Small intestine (tissue), 7 donors: ENCODE measurements around the gene MARCHF7. TPM values are rescaled to one million over a fixed set of nuclear protein-coding genes. Genes with fewer than 3 reads are reported as not detected.
A peak's percentile ranks its signal among the peaks of the same experiment; 100 is the strongest.
"Not testable (repeated sequence)": the region's sequence is repeated elsewhere in the genome, so short reads cannot be mapped to it uniquely, and the experiment has no call there.

Experiments used
- DNase-seq, 2 donors: peaks; one replicate each; pipeline versions ENCODE4 v3.0.0 to v3.0.0-alpha.2; 2013
- FAIRE-seq: peaks from 2 replicates; lab custom pipeline; 2012; peaks lifted over from hg19 to GRCh38; lab: Jason Lieb, UNC
- H3K27ac ChIP-seq, 3 donors: one replicate each; pipeline ENCODE4 v1.5.1; 2013; ENCODE audit warnings: low read length in 2 of 3, mild to moderate bottlenecking in 2 of 3, control low read depth in 1 of 3, inconsistent platforms in 1 of 3, low read depth in 1 of 3, moderate library complexity in 1 of 3
- H3K27me3 ChIP-seq, 3 donors: one replicate each; pipeline ENCODE4 v1.6.1; 2013; ENCODE audit warnings: low read length in 3 of 3, inconsistent platforms in 1 of 3; ENCODE audit not compliant: control insufficient read depth in 3 of 3, insufficient read depth in 3 of 3
- H3K36me3 ChIP-seq, 3 donors: one replicate each; pipeline ENCODE4 v1.6.1; 2013; ENCODE audit warnings: low read length in 3 of 3, inconsistent platforms in 1 of 3, low read depth in 1 of 3, mild to moderate bottlenecking in 1 of 3, moderate library complexity in 1 of 3; ENCODE audit not compliant: control insufficient read depth in 3 of 3, insufficient read depth in 2 of 3
- H3K4me1 ChIP-seq, 3 donors: one replicate each; pipeline ENCODE4 v1.6.1; 2013; ENCODE audit warnings: low read length in 2 of 3, inconsistent platforms in 1 of 3, low read depth in 1 of 3, mild to moderate bottlenecking in 1 of 3, moderate library complexity in 1 of 3; ENCODE audit not compliant: control insufficient read depth in 3 of 3, insufficient read depth in 2 of 3
- H3K4me3 ChIP-seq, 3 donors: one replicate each; pipeline ENCODE4 v1.5.1; 2013; ENCODE audit warnings: low read length in 3 of 3, control low read depth in 1 of 3, inconsistent platforms in 1 of 3, low read depth in 1 of 3, mild to moderate bottlenecking in 1 of 3, moderate library complexity in 1 of 3
- H3K9me3 ChIP-seq, 2 donors: one replicate each; pipeline ENCODE4 v1.6.1; 2013; ENCODE audit warnings: low read depth in 1 of 2, low read length in 1 of 2; ENCODE audit not compliant: control insufficient read depth in 2 of 2, insufficient read depth in 1 of 2
- WGBS, 3 donors: extraction: QIAGEN DNeasy Blood & Tissue Kit; methylation state at CpG; one replicate each; pipeline ENCODE4 v1.1.7; 2013; 5-methylcytosine and 5-hydroxymethylcytosine counted together
- polyA plus RNA-seq, 4 donors: library from polyadenylated mRNA; stranded (reverse) in 3 of 4; unstranded in 1 of 4; fragments of 200-250 nt in 3 of 4; fragments of 120-200 nt in 1 of 4; gene quantifications; one replicate each; pipeline versions ENCODE4 v1.2.1 to v1.2.3, GENCODE V29; 2013
- donor health status: healthy with polysubstance abuse.
- donor health status: control.
- donor health status: control.
- donor health status: Bipolar disorder and iron deficiency.
- donor health status: healthy.

MARCHF7 gene
- polyA plus RNA-seq, 4 donors: 17.9 to 67.2 (median 26.9) TPM

DNA sequence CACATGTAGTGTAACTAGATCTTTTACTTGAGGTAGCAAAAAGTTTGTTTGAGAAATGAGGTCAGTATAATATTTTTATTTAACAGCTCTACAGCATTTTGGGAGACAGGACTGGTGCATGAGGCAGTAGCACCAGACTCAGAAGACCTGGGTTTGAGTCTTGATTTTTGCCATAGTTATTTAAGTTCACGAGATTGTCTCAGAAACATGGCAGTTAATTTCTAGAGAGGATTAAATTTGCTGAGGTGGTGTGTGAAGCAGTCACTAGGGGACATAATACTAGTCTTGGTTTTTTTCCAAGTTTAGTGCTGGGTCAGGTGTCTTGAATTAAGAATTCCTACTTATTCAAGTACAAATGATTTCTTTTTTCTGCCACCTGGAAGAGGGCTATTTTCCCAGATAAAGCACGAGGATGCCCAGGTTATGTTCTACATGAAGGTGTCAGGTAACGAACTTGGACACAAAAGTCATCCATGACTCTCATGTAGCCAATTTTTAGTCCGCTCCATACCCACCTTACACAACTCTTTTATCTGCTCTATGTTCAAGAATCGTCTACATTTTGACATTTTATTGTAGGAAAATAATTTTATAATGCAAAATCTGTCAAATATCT lies 1.4 kb downstream of the MARCHF7 start:
- DNase-seq: peak; percentile 8 to 34
- Histone ChIP-seq H3K27ac (peak overlapping the region in 1 of 3 donors; percentile 27), H3K4me3 (peak overlapping the region in 2 of 3 donors; percentile 93 to 99), H3K36me3 (peaks cover 0 to 16% (median 10%) of the 10 kb centered on the region in 3 donors), H3K9me3 (no peaks in the 10 kb centered on the region), H3K4me1 (peaks cover 5 to 16% (median 7%) of the 10 kb centered on the region in 3 donors), H3K27me3 (no peaks in the 10 kb centered on the region)
- no peak for FAIRE-seq
- whole genome bisulfite sequencing, 3 donors: 23 to 36% (median 27%) methylated on average over 5 of the region's 5 CpGs

DNA sequence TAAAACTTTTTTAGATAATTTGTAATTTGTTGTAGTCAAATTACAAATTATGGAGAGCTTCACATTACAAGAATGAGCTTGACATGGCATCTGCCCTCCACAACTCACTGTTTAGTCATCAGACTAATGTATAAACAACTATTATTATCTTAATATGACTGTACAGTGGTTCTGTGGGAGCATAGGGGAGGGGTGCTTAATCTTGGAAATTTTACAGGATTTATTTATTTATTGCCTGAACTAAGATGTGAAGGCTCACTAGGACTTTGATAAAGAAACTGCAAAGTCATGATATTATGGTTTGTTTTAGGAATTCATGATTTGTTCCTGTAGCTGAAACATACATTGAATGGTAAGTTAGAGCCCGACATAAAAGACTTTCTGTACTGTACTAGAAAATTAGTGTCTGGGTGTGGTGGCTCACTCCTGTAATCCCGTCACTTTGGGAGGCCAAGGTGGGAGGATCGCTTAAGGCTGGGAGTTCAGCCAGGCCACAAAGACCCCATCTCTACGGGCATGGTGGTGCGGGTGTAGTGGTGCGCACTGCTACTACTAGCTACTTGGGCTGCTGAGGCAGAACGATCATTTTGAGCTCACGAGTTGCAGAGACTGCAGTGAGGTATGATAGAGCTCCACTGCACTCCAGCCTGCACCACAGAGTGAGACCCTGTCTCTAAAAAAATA lies 2.1 kb downstream of the MARCHF7 start:
- 60 to 68% (median 62%) methylated on average over 8 of the region's 8 CpGs for WGBS, 3 donors
- FAIRE-seq: no peak

DNA sequence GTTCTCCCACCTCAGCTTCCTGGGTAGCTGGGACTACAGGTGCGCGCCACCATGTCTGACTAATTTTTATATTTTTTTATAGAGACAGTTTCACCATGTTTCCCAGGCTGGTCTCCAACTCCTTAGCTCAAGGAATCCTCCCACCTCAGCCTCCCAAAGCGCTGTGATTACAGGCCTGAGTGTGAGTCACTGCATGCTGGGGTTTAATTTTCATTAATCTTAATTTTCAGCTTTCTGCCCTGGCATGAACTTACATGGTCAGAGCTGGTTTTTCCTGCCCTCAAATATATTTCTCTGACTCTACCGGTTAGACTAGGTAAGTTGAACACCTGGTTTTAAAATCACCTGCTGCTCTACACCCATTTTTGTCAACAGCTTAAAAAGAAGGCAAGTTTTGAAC lies 3.1 kb downstream of the MARCHF7 start:
- no peak overlapping the region for H3K4me3 ChIP-seq
- WGBS, 3 donors: 76 to 87% (median 80%) methylated on average over 4 of the region's 4 CpGs

More for the DNA sequence above, 2.1 kb downstream of the MARCHF7 start:
- Histone ChIP-seq H3K9me3 (no peaks in the 10 kb centered on the region), H3K4me3 (peak overlapping the region in 1 of 3 donors; percentile 99), H3K36me3 (peaks cover 0 to 22% (median 10%) of the 10 kb centered on the region in 3 donors), H3K4me1 (peaks cover 5 to 16% (median 7%) of the 10 kb centered on the region in 3 donors), H3K27ac (peak overlapping the region in 1 of 3 donors; percentile 8), H3K27me3 (no peaks in the 10 kb centered on the region)
- DNase-seq: peak; percentile 12 to 30

DNA sequence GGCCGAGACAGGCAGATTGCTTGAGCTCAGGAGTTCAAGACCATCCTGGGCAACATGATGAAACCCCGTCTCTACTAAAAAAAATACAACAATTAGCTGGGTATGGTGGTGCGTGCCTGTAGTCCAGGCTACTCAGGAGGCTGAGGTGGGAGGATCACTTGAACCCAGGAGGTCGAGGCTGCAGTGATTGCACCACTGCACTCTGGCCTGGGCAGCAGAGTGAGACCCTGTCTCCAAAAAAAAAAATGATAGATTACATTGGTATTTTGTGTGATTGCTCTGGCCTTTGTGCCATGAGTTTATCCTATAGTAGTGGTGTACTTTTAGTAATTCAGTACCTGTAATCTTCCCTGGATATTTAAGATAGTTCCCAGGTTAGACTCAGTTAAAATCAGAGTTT lies 4.1 kb downstream of the MARCHF7 start:
- 92 to 96% (median 95%) methylated on average over 4 of the region's 4 CpGs for WGBS, 3 donors
- peaks cover 3 to 16% (median 7%) of the 10 kb centered on the region in 3 donors for H3K4me1 ChIP-seq
- H3K27ac ChIP-seq, H3K9me3 ChIP-seq, H3K4me3 ChIP-seq, FAIRE-seq, DNase-seq, H3K27me3 ChIP-seq: not testable (repeated sequence)
- peaks cover 0 to 30% (median 10%) of the 10 kb centered on the region in 3 donors for H3K36me3 ChIP-seq

More for the DNA sequence above, 3.1 kb downstream of the MARCHF7 start:
- Histone ChIP-seq H3K27me3 (no peaks in the 10 kb centered on the region), H3K4me1 (peaks cover 5 to 16% (median 7%) of the 10 kb centered on the region in 3 donors), H3K27ac (no peak overlapping the region), H3K36me3 (peaks cover 0 to 26% (median 10%) of the 10 kb centered on the region in 3 donors), H3K9me3 (no peaks in the 10 kb centered on the region)
- no peak for DNase-seq
- no peak for FAIRE-seq

DNA sequence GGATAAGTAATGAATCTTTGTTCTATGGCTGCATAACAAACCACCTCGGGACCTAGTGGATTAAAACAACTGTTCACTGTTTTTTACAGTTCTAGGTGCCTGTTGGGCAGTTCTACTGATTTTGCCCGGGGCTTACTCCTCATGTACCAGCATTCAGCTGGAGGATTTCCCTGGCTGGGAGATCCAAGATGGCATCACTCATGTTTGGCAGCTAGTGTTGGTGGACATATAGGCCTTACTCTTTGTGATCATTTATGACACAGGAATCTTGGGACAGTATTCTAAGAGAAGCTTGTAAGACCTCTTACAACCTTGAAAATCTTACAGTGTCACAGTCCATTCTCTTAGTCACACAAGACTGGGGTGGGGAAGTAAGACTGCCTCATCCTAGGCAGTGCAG lies 4.6 kb downstream of the MARCHF7 start:
- H3K4me1 ChIP-seq: peaks cover 3 to 16% (median 7%) of the 10 kb centered on the region in 3 donors
- H3K27ac ChIP-seq: no peak overlapping the region
- FAIRE-seq: no peak
- no peaks in the 10 kb centered on the region for H3K9me3 ChIP-seq
- no peaks in the 10 kb centered on the region for H3K27me3 ChIP-seq
- H3K36me3 ChIP-seq: peaks cover 0 to 30% (median 10%) of the 10 kb centered on the region in 3 donors
- H3K4me3 ChIP-seq: no peak overlapping the region
- DNase-seq: peak in 1 of 2 donors; percentile 10
- WGBS, 3 donors: 91 to 92% (median 92%) methylated on average over 2 of the region's 2 CpGs

DNA sequence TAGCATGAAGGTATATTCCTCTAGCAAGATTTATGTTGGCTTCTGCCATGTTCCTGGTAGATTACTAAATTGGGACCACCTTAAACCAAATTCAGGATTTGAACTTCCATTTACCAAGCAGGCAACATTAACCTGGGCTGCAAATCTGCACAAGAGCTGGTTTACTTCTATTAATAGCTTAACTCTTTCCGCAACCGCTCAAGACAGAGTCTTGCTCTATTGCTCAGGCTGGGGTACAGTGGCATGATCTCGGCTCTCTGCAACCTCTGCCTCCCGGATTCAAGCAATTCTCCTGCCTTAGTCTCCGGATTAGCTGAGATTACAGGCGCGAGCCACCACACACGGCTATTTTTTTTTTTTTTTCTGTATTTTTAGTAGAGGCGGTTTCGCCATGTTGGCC lies 8.4 kb downstream of the MARCHF7 start:
- Histone ChIP-seq H3K4me3 (no peak overlapping the region), H3K27me3 (no peaks in the 10 kb centered on the region), H3K36me3 (peaks cover 4 to 26% (median 6%) of the 10 kb centered on the region in 3 donors), H3K9me3 (no peaks in the 10 kb centered on the region), H3K27ac (no peak overlapping the region), H3K4me1 (peaks cover 0 to 7% (median 0%) of the 10 kb centered on the region in 3 donors)
- FAIRE-seq (no peak), DNase-seq (no peak)
- 90 to 95% (median 94%) methylated on average over 10 of the region's 10 CpGs for WGBS, 3 donors

DNA sequence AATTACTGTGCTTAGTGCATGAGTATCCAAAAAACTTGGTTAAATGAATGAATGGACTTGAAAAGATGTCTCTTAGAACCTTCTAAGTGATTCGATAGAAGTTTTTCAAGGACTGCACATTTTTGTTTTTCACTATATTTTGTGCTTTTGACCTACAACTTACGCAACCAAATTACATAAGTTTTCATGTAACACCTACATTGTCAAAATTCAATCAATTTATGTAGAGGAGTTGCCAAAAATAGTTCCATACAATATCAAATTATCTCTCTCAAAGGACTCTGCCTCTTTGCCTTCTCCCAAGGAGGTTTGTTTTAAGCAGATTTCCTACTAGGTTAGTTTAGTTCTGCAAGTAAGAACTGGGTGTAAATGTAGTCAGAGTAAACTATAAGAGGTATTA lies 10.3 kb downstream of the MARCHF7 start:
- DNase-seq (no peak), FAIRE-seq (no peak)
- H3K27me3 ChIP-seq: no peaks in the 10 kb centered on the region
- H3K9me3 ChIP-seq: no peaks in the 10 kb centered on the region
- WGBS, 3 donors: 93 to 97% (median 94%) methylated on average over 2 of the region's 2 CpGs
- H3K27ac ChIP-seq: no peak overlapping the region
- H3K36me3 ChIP-seq: peaks cover 2 to 22% (median 4%) of the 10 kb centered on the region in 3 donors
- no peak overlapping the region for H3K4me3 ChIP-seq
- peaks cover 0 to 2% (median 0%) of the 10 kb centered on the region in 3 donors for H3K4me1 ChIP-seq

DNA sequence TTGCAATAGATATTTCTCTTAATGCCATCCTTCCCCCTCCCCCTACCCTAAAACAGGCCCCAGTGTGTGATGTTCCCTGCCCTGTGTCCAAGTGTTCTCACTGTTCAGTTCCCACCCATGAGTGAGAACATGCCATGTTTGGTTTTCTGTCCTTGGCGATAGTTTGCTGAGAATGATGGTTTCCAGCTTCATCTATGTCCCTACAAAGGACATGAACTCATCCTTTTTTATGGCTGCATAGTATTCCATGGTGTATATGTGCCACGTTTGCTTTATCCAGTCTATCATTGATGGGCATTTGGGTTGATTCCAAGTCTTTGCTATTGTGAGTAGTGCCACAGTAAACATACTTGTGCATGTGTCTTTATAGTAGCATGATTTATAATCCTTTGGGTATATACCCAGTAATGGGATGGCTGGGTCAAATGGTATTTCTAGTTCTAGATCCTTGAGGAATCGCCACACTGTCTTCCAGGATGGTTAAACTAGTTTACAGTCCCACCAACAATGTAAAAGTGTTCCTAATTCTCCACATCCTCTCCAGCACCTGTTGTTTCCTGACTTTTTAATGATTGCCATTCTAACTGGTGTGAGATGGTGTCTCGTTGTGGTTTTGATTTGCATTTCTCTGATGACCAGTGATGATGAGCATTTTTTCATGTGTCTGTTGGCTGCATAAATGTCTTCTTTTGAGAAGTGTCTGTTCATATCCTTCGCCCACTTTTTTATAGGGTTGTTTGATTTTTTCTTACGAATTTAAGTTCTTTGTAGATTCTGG lies 12.7 kb downstream of the MARCHF7 start:
- H3K4me3 ChIP-seq, H3K27ac ChIP-seq, H3K9me3 ChIP-seq, H3K27me3 ChIP-seq, DNase-seq, H3K4me1 ChIP-seq, FAIRE-seq: not testable (repeated sequence)
- 80 to 90% (median 87%) methylated on average over 6 of the region's 6 CpGs for WGBS, 3 donors
- peaks cover 0 to 17% (median 5%) of the 10 kb centered on the region in 3 donors for H3K36me3 ChIP-seq
